Upper lobe of left lung (tissue), 6 donors: ENCODE results near the gene MLN. TPM values are rescaled to one million over a fixed set of nuclear protein-coding genes. Genes with fewer than 3 reads are reported as not detected.
"Not testable (repeated sequence)": the region's sequence is repeated elsewhere in the genome, so short reads cannot be mapped to it uniquely, and the experiment has no call there.

Experiments used
- ATAC-seq, 2 donors: fragments of 200-7000 bp; cut with Tn5 transposase; one replicate each; pipeline ENCODE4 v1.9.1; 2022; ENCODE audit warnings: mild to moderate bottlenecking in 2 of 2, moderate library complexity in 2 of 2; ENCODE audit not compliant: low FRiP score in 2 of 2
- DNase-seq, 2 donors: peaks; one replicate each; pipeline ENCODE4 v3.0.0-alpha.2; 2019 to 2020
- H3K27ac ChIP-seq, 4 donors: fragments of 200-600 bp; sonication (generic); one replicate each; pipeline ENCODE4 v1.5.1; 2016 to 2019
- H3K27me3 ChIP-seq, 4 donors: fragments of 200-600 bp; sonication (generic); one replicate each; pipeline ENCODE4 v1.5.1; 2017 to 2019
- H3K36me3 ChIP-seq, 4 donors: fragments of 200-600 bp; sonication (generic); one replicate each; pipeline ENCODE4 v1.5.1; 2016 to 2019
- H3K4me1 ChIP-seq, 4 donors: fragments of 200-600 bp; sonication (generic); one replicate each; pipeline ENCODE4 v1.5.1; 2018 to 2019
- H3K4me3 ChIP-seq, 4 donors: fragments of 200-600 bp; sonication (generic); one replicate each; pipeline ENCODE4 v1.5.1; 2017 to 2019; ENCODE audit warnings: mild to moderate bottlenecking in 2 of 4, moderate library complexity in 1 of 4
- H3K9me3 ChIP-seq, 4 donors: fragments of 200-600 bp; sonication (generic); one replicate each; pipeline ENCODE4 v1.5.1; 2018 to 2019
- CTCF ChIP-seq, 6 experiments: fragments of 450-650 bp in 4 of 6; fragments of 200-600 bp in 2 of 6; sonication (generic) in 2 of 6; IDR thresholded peaks; one replicate each; pipeline ENCODE4 v1.5.1; 2016 to 2019; ENCODE audit warnings: antibody characterized with exemption in 6 of 6
- EP300 ChIP-seq, 4 donors: sonication (generic); formaldehyde crosslinking; IDR thresholded peaks; one replicate each; pipeline ENCODE4 v1.5.1; 2017; ENCODE audit warnings: antibody characterized with exemption in 4 of 4, control low read depth in 2 of 4
- POLR2A ChIP-seq, 4 donors: fragments of 450-650 bp; IDR thresholded peaks; one replicate each; pipeline ENCODE4 v1.5.1; 2016 to 2017; ENCODE audit warnings: antibody characterized with exemption in 4 of 4, mild to moderate bottlenecking in 2 of 4
- POLR2AphosphoS5 ChIP-seq, 2 donors: sonication (generic); formaldehyde crosslinking; IDR thresholded peaks; one replicate each; pipeline ENCODE4 v1.5.1; 2017; ENCODE audit warnings: antibody characterized with exemption in 2 of 2
- WGBS, 2 donors: methylation state at CpG; one replicate each; pipeline ENCODE4 v1.1.5; 2017 to 2018; 5-methylcytosine and 5-hydroxymethylcytosine counted together
- total RNA-seq, 6 donors: library from RNA; depleted of rRNA in 4 of 6; stranded (reverse); fragments of >200 nt in 4 of 6; gene quantifications; one replicate each; pipeline versions ENCODE4 v1.1.0 to v1.2.1, GENCODE V29; 2016 to 2021
- donor health status: DM: no; HTN: no; CAD: no; lungs with moderate emphysema.
- donor health status: DM: no; HTN: yes; CAD: no; lungs with severe emphysema.

The MLN gene
- total RNA-seq, 6 donors from 2014 or later, result not detected

GRCh38 chr6:33836806-33837469 lies 33.1 kb upstream of the MLN start:
- peaks cover 11 to 22% (median 14%) of the 10 kb centered on the region in 4 donors for H3K4me1 ChIP-seq
- H3K9me3 ChIP-seq, result no peaks in the 10 kb centered on the region
- WGBS, 2 donors, result 71 to 79% methylated on average over 3 of the region's 3 CpGs

GRCh38 chr6:33834401-33835392 lies 30.9 kb upstream of the MLN start:
- Histone ChIP-seq H3K4me3 (no peak overlapping the region), H3K9me3 (no peaks in the 10 kb centered on the region), H3K27ac (no peak overlapping the region), H3K36me3 (no peaks in the 10 kb centered on the region), H3K4me1 (peaks cover 3 to 9% (median 6%) of the 10 kb centered on the region in 4 donors), H3K27me3 (no peaks in the 10 kb centered on the region)
- DNase-seq (peak in 1 of 2 donors; percentile 64), ATAC-seq (no peak)
- TF ChIP-seq EP300 (IDR thresholded peaks at IDR 0.05) (no peak), POLR2A (IDR thresholded peaks at IDR 0.05) (no peak), CTCF (IDR thresholded peaks at IDR 0.05) (no peak), POLR2AphosphoS5 (IDR thresholded peaks at IDR 0.05) (no peak)
- WGBS, 2 donors, result 90 to 93% methylated on average over 17 to 22 of the region's 22 CpGs

More at GRCh38 chr6:33836806-33837469, 33.1 kb upstream of the MLN start:
- H3K36me3 ChIP-seq, result no peaks in the 10 kb centered on the region
- no peak for DNase-seq
- H3K4me3 ChIP-seq, result no peak overlapping the region
- ATAC-seq, result no peak
- H3K27ac ChIP-seq, result no peak overlapping the region
- TF ChIP-seq POLR2A (IDR thresholded peaks at IDR 0.05), result no peak
- TF ChIP-seq EP300 (IDR thresholded peaks at IDR 0.05), result no peak
- TF ChIP-seq CTCF (IDR thresholded peaks at IDR 0.05), result no peak
- no peak for TF ChIP-seq POLR2AphosphoS5 (IDR thresholded peaks at IDR 0.05)
- no peaks in the 10 kb centered on the region for H3K27me3 ChIP-seq

- H3K4me1 ChIP-seq, result no peaks in the 10 kb centered on the region
- H3K27ac ChIP-seq, result no peak overlapping the region
- no peaks in the 10 kb centered on the region for H3K9me3 ChIP-seq
- no peak overlapping the region for H3K4me3 ChIP-seq
- TF ChIP-seq EP300 (IDR thresholded peaks at IDR 0.05), result no peak
- no peak for TF ChIP-seq CTCF (IDR thresholded peaks at IDR 0.05)
- TF ChIP-seq POLR2A (IDR thresholded peaks at IDR 0.05), result no peak
- TF ChIP-seq POLR2AphosphoS5 (IDR thresholded peaks at IDR 0.05), result no peak
- ATAC-seq (no peak), DNase-seq (no peak)
- no peaks in the 10 kb centered on the region for H3K27me3 ChIP-seq
- no peaks in the 10 kb centered on the region for H3K36me3 ChIP-seq
- 86 to 88% methylated on average over 6 of the region's 6 CpGs for WGBS, 2 donors
Observed at GRCh38 chr6:33833599-33833998, 29.8 kb upstream of the MLN start.

- H3K27me3 ChIP-seq, H3K4me1 ChIP-seq, H3K36me3 ChIP-seq, ATAC-seq, H3K9me3 ChIP-seq, H3K4me3 ChIP-seq, DNase-seq, H3K27ac ChIP-seq: not testable (repeated sequence)
- 96 to 100% methylated on average over 2 to 18 of the region's 32 CpGs for WGBS, 2 donors
Observed at GRCh38 chr6:33832831-33833230, 29.0 kb upstream of the MLN start.

GRCh38 chr6:33831725-33832124 lies 27.9 kb upstream of the MLN start:
- not testable (repeated sequence) for H3K4me1 ChIP-seq, H3K9me3 ChIP-seq, H3K27ac ChIP-seq, H3K36me3 ChIP-seq, H3K4me3 ChIP-seq, ATAC-seq, H3K27me3 ChIP-seq, DNase-seq
- WGBS, 2 donors, result 79 to 81% methylated on average over 4 of the region's 5 CpGs
